Measurements from ENCODE around the gene PM20D2.
A peak's percentile ranks its signal among the peaks of the same experiment; 100 is the strongest.

Gene PM20D2

DNA sequence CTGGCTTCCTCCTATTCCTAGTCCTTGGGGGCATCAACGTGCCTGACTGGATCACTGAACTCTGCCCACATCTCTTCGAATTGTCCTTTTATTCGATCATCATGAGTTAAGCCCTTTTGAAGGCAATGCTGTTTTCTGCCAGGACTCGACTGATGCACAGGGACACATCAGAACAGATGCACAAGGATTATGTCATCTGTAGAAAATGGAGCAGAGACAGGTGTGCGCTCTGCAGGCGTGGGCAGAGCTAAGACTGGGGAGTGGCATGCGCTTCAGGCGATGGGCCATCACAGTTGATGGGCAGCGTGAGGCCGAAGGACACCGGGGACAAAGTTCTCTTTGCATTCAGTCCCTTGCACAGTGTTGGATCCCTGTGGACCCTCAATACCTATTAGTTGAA lies 58.2 kb downstream of the PM20D2 start (continued):
- TF ChIP-seq, protein P1, sequence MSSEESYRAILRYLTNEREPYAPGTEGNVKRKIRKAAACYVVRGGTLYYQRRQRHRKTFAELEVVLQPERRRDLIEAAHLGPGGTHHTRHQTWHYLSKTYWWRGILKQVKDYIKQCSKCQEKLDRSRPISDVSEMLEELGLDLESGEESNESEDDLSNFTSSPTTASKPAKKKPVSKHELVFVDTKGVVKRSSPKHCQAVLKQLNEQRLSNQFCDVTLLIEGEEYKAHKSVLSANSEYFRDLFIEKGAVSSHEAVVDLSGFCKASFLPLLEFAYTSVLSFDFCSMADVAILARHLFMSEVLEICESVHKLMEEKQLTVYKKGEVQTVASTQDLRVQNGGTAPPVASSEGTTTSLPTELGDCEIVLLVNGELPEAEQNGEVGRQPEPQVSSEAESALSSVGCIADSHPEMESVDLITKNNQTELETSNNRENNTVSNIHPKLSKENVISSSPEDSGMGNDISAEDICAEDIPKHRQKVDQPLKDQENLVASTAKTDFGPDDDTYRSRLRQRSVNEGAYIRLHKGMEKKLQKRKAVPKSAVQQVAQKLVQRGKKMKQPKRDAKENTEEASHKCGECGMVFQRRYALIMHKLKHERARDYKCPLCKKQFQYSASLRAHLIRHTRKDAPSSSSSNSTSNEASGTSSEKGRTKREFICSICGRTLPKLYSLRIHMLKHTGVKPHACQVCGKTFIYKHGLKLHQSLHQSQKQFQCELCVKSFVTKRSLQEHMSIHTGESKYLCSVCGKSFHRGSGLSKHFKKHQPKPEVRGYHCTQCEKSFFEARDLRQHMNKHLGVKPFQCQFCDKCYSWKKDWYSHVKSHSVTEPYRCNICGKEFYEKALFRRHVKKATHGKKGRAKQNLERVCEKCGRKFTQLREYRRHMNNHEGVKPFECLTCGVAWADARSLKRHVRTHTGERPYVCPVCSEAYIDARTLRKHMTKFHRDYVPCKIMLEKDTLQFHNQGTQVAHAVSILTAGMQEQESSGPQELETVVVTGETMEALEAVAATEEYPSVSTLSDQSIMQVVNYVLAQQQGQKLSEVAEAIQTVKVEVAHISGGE (tag by site-specific recombination; conservative IDR thresholded peaks at IDR 0.05; ENCODE audit: low read depth), result no peak
- TF ChIP-seq ZSCAN30 (tag by site-specific recombination; IDR thresholded peaks at IDR 0.05) (no peak), ZNF600 (tag by site-specific recombination; IDR thresholded peaks at IDR 0.05) (no peak)

- no peak overlapping the region for H3K27ac ChIP-seq (ENCODE audit: extremely low read depth, low read depth, low read length)
- no peaks in the 10 kb centered on the region for H3K9me3 ChIP-seq (ENCODE audit: control insufficient read depth, insufficient read depth, low read depth, low read length)
- no peak overlapping the region for H3K4me3 ChIP-seq (ENCODE audit: low read depth, low read length)
- no peaks in the 10 kb centered on the region for H3K36me3 ChIP-seq (ENCODE audit: control insufficient read depth in 2 of 2, insufficient read depth in 1 of 2, low read length in 2 of 2)
- CTCF ChIA-PET, result no interaction called here
- POLR2A ChIA-PET, result no interaction called here
- H3K4me1 ChIP-seq (ENCODE audit: control insufficient read depth, insufficient read depth, low read length), result peaks cover 7% of the 10 kb centered on the region
- TF ChIP-seq AEBP2 (tag by site-specific recombination; IDR thresholded peaks at IDR 0.05; ENCODE audit: borderline replicate concordance), result no peak
- no peak for TF ChIP-seq ZNF23 (tag by site-specific recombination; IDR thresholded peaks at IDR 0.05; ENCODE audit: borderline replicate concordance)
- TF ChIP-seq ZNF274 (IDR thresholded peaks at IDR 0.05; ENCODE audit: low read length), result no peak
- no peak for TF ChIP-seq ZNF274 (tag by site-specific recombination; IDR thresholded peaks at IDR 0.05; ENCODE audit: borderline replicate concordance)
- TF ChIP-seq, protein P2, sequence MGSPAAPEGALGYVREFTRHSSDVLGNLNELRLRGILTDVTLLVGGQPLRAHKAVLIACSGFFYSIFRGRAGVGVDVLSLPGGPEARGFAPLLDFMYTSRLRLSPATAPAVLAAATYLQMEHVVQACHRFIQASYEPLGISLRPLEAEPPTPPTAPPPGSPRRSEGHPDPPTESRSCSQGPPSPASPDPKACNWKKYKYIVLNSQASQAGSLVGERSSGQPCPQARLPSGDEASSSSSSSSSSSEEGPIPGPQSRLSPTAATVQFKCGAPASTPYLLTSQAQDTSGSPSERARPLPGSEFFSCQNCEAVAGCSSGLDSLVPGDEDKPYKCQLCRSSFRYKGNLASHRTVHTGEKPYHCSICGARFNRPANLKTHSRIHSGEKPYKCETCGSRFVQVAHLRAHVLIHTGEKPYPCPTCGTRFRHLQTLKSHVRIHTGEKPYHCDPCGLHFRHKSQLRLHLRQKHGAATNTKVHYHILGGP (tag by site-specific recombination; IDR thresholded peaks at IDR 0.05), result no peak
- TF ChIP-seq, protein P3, sequence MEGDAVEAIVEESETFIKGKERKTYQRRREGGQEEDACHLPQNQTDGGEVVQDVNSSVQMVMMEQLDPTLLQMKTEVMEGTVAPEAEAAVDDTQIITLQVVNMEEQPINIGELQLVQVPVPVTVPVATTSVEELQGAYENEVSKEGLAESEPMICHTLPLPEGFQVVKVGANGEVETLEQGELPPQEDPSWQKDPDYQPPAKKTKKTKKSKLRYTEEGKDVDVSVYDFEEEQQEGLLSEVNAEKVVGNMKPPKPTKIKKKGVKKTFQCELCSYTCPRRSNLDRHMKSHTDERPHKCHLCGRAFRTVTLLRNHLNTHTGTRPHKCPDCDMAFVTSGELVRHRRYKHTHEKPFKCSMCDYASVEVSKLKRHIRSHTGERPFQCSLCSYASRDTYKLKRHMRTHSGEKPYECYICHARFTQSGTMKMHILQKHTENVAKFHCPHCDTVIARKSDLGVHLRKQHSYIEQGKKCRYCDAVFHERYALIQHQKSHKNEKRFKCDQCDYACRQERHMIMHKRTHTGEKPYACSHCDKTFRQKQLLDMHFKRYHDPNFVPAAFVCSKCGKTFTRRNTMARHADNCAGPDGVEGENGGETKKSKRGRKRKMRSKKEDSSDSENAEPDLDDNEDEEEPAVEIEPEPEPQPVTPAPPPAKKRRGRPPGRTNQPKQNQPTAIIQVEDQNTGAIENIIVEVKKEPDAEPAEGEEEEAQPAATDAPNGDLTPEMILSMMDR (tag by site-specific recombination; IDR thresholded peaks at IDR 0.05), result no peak
- no peak for TF ChIP-seq ZNF610 (tag by site-specific recombination; IDR thresholded peaks at IDR 0.05; ENCODE audit: borderline replicate concordance)
- TF ChIP-seq ZNF558 (tag by site-specific recombination; IDR thresholded peaks at IDR 0.05), result no peak
Observed at GRCh38 chr6:89205819-89206218, 60.0 kb downstream of the PM20D2 start.

DNA sequence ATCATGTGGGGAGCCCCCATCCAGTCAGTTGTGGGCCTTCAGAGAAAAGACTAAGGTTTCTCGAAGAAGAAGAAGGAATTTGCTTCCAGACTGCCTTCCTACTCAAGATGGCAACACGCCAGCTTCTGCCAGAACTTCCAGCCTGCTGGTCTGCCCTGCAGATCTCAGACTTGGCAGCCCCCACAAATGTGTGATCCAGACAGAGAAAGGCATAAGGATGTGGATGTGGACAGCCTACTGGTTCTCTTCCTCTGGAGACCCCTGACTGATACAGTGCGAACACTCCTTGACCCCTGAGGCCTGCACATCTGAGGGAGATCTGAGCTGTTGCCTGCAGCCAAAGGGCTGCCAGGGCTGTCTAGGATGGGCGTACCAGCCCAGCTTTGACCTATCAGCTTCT lies 62.7 kb downstream of the PM20D2 start:
- POLR2A ChIA-PET, result no interaction called here
- Histone ChIP-seq H3K4me3 (ENCODE audit: low read depth, low read length) (no peak overlapping the region), H3K27ac (ENCODE audit: extremely low read depth, low read depth, low read length) (no peak overlapping the region), H3K36me3 (ENCODE audit: control insufficient read depth in 2 of 2, insufficient read depth in 1 of 2, low read length in 2 of 2) (no peaks in the 10 kb centered on the region), H3K9me3 (ENCODE audit: control insufficient read depth, insufficient read depth, low read depth, low read length) (no peaks in the 10 kb centered on the region), H3K4me1 (ENCODE audit: control insufficient read depth, insufficient read depth, low read length) (peaks cover 7% of the 10 kb centered on the region)
- CTCF ChIA-PET, result interaction anchor here (0.8 to 1.8 kb wide), 3 partner anchors 19 to 87 kb away, joined by 3 to 4 read pairs (median 4); no protein-coding TSS in a partner anchor
- TF ChIP-seq ZNF600 (tag by site-specific recombination; IDR thresholded peaks at IDR 0.05), result peak; percentile 49
- TF ChIP-seq ZNF510 (tag by site-specific recombination; IDR thresholded peaks at IDR 0.05; ENCODE audit: insufficient replicate concordance), result no peak
